Nephron progenitor cell (in vitro differentiated cells): ENCODE results near the gene GJC3.
"Not testable (repeated sequence)": the region's sequence is repeated elsewhere in the genome, so short reads cannot be mapped to it uniquely, and the experiment has no call there.

ENCODE experiments used
- DNase-seq: peaks from one replicate; pipeline ENCODE4 v3.0.0; 2021
- H3K27ac Mint-ChIP-seq: 2 replicates; pipeline ENCODE4 v1.8.0; 2021; ENCODE audit warnings: mild to moderate bottlenecking, moderate library complexity, mixed read lengths
- H3K27me3 Mint-ChIP-seq: 2 replicates; pipeline ENCODE4 v1.8.0; 2021; ENCODE audit warnings: mild to moderate bottlenecking, low read depth, mixed read lengths; ENCODE audit not compliant: poor library complexity
- H3K36me3 Mint-ChIP-seq: 2 replicates; pipeline ENCODE4 v1.8.0; 2021; ENCODE audit warnings: low read depth, mixed read lengths
- H3K4me1 Mint-ChIP-seq: 2 replicates; pipeline ENCODE4 v1.8.0; 2021; ENCODE audit warnings: mixed read lengths
- H3K4me3 Mint-ChIP-seq: 2 replicates; pipeline ENCODE4 v1.8.0; 2021; ENCODE audit warnings: mild to moderate bottlenecking, moderate library complexity, mixed read lengths
- H3K9me3 Mint-ChIP-seq: 2 replicates; pipeline ENCODE4 v1.8.0; 2021; ENCODE audit warnings: mild to moderate bottlenecking, moderate library complexity, mixed read lengths
- CTCF ChIP-seq: fragments of 200-600 bp; sonication (generic); IDR thresholded peaks from 2 replicates; pipeline ENCODE4 v1.5.0; 2021; ENCODE audit warnings: antibody characterized with exemption

Gene GJC3

GRCh38 chr7:99949645-99950228 lies 20.3 kb upstream of the GJC3 start:
- DNase-seq: no peak
- no peak for TF ChIP-seq CTCF
- H3K27me3 Mint-ChIP-seq: peaks cover 4% of the 10 kb centered on the region
- no peak overlapping the region for H3K4me3 Mint-ChIP-seq
- H3K27ac Mint-ChIP-seq: no peak overlapping the region
- H3K9me3 Mint-ChIP-seq: peaks cover 30% of the 10 kb centered on the region
- no peaks in the 10 kb centered on the region for H3K4me1 Mint-ChIP-seq
- no peaks in the 10 kb centered on the region for H3K36me3 Mint-ChIP-seq

GRCh38 chr7:99947608-99948007 lies 18.2 kb upstream of the GJC3 start:
- H3K4me3 Mint-ChIP-seq: no peak overlapping the region
- H3K9me3 Mint-ChIP-seq: peaks cover 30% of the 10 kb centered on the region
- TF ChIP-seq CTCF: no peak
- peaks cover 7% of the 10 kb centered on the region for H3K27me3 Mint-ChIP-seq
- DNase-seq: no peak
- H3K27ac Mint-ChIP-seq: no peak overlapping the region
- H3K4me1 Mint-ChIP-seq: peaks cover 4% of the 10 kb centered on the region
- no peaks in the 10 kb centered on the region for H3K36me3 Mint-ChIP-seq

- H3K27me3 Mint-ChIP-seq: peaks cover 14% of the 10 kb centered on the region
- peaks cover 4% of the 10 kb centered on the region for H3K4me1 Mint-ChIP-seq
- no peak for DNase-seq
These were observed 15.2 kb upstream of the GJC3 start for GRCh38 chr7:99944497-99945070.

GRCh38 chr7:99943641-99944496 lies 14.4 kb upstream of the GJC3 start:
- no peak for DNase-seq

More at GRCh38 chr7:99944497-99945070, 15.2 kb upstream of the GJC3 start:
- no peak overlapping the region for H3K4me3 Mint-ChIP-seq
- H3K27ac Mint-ChIP-seq: no peak overlapping the region
- peaks cover 16% of the 10 kb centered on the region for H3K9me3 Mint-ChIP-seq
- H3K36me3 Mint-ChIP-seq: no peaks in the 10 kb centered on the region
- no peak for TF ChIP-seq CTCF

GRCh38 chr7:99938296-99938695 lies 8.9 kb upstream of the GJC3 start:
- Mint-ChIP-seq H3K4me3 (no peak overlapping the region), H3K4me1 (no peaks in the 10 kb centered on the region), H3K9me3 (peaks cover 24% of the 10 kb centered on the region), H3K27me3 (peaks cover 19% of the 10 kb centered on the region), H3K36me3 (no peaks in the 10 kb centered on the region), H3K27ac (no peak overlapping the region)
- DNase-seq: no peak
- no peak for TF ChIP-seq CTCF

More at GRCh38 chr7:99943641-99944496, 14.4 kb upstream of the GJC3 start:
- H3K9me3 Mint-ChIP-seq: peaks cover 16% of the 10 kb centered on the region
- H3K4me1 Mint-ChIP-seq: peaks cover 4% of the 10 kb centered on the region
- H3K4me3 Mint-ChIP-seq: no peak overlapping the region
- TF ChIP-seq CTCF: no peak
- H3K27me3 Mint-ChIP-seq: peaks cover 14% of the 10 kb centered on the region
- H3K27ac Mint-ChIP-seq: no peak overlapping the region
- H3K36me3 Mint-ChIP-seq: no peaks in the 10 kb centered on the region

GRCh38 chr7:99935009-99935408 lies 5.6 kb upstream of the GJC3 start:
- not testable (repeated sequence) for H3K4me1 Mint-ChIP-seq, H3K4me3 Mint-ChIP-seq, DNase-seq, H3K36me3 Mint-ChIP-seq, H3K27ac Mint-ChIP-seq
- H3K27me3 Mint-ChIP-seq: peaks cover 36% of the 10 kb centered on the region
- H3K9me3 Mint-ChIP-seq: peaks cover 20% of the 10 kb centered on the region
